K562 (cell line): ENCODE data around the gene ZNF432. TPM values are rescaled to one million over a fixed set of nuclear protein-coding genes. Genes with fewer than 3 reads are reported as not detected.
A peak's percentile ranks its signal among the peaks of the same experiment; 100 is the strongest.

Experiments used
- ATAC-seq: fragments of 200-7000 bp; cut with Tn5 transposase; 3 replicates; pipeline ENCODE4 v1.9.1; 2020; ENCODE audit warnings: moderate library complexity
- BruUV-seq: library from RNA; stranded (reverse); fragments of 400-500 nt; replicated peaks from 2 replicates; lab custom pipeline; 2021; lab: Mats Ljungman, UMichigan
- CTCF ChIA-PET: fragments of 300-600 bp; formaldehyde crosslinking; extraction: SDS; loops from one replicate; lab custom pipeline; 2021; ENCODE audit warnings: low intra/inter-chr PET ratio; lab: Yijun Ruan, JAX
- POLR2A ChIA-PET: fragments of 300-600, 350-650 bp; sonication (Branson Sonifier 250); formaldehyde crosslinking; extraction: SDS; loops from one replicate; lab custom pipeline; 2021; ENCODE audit warnings: antibody characterized with exemption, inconsistent platforms; lab: Yijun Ruan, JAX
- DNase-seq, 4 experiments: peaks; one replicate each; pipeline versions ENCODE4 v3.0.0 to v3.0.0-alpha.2; 2011 to 2018; ENCODE audit warnings: low spot score in 3 of 4, mixed read lengths in 3 of 4; ENCODE audit errors: extremely low read depth in 1 of 4
- FAIRE-seq: peaks from 2 replicates; lab custom pipeline; 2011; peaks lifted over from hg19 to GRCh38; lab: Jason Lieb, UNC
- H2AFZ ChIP-seq: 2 replicates; pipeline ENCODE4 v1.6.0; 2011; ENCODE audit warnings: low read depth, low read length, control low read depth, inconsistent platforms
- H3K27ac ChIP-seq: fragments of 200-600 bp; 3 replicates; pipeline ENCODE4 v1.8.0; 2011; ENCODE audit warnings: low read depth, mild to moderate bottlenecking, control low read depth, inconsistent platforms, low read length, moderate library complexity, mixed read lengths; ENCODE audit errors: extremely low read depth
- H3K27me3 ChIP-seq, 2 experiments: fragments of 300-600 bp in 1 of 2; 2 replicates in 1 of 2; 3 replicates in 1 of 2; pipeline versions ENCODE4 v1.6.0 to v1.8.0; 2011; ENCODE audit warnings: inconsistent platforms in 2 of 2, low read length in 2 of 2, mild to moderate bottlenecking in 1 of 2, mixed read lengths in 1 of 2, moderate library complexity in 1 of 2; ENCODE audit not compliant: control insufficient read depth in 2 of 2, insufficient read depth in 2 of 2
- H3K36me3 ChIP-seq: fragments of 300-600 bp; 3 replicates; pipeline ENCODE4 v1.8.0; 2011; ENCODE audit warnings: mild to moderate bottlenecking, low read length, inconsistent platforms; ENCODE audit not compliant: control insufficient read depth, insufficient read depth
- H3K4me1 ChIP-seq, 2 experiments: fragments of 200-600 bp in 1 of 2; replicated peaks in 1 of 2; 2 replicates in 1 of 2; 3 replicates in 1 of 2; pipeline versions ENCODE4 v1.5.1 to v1.8.0; 2011; ENCODE audit warnings: inconsistent platforms in 2 of 2, low read length in 2 of 2, mild to moderate bottlenecking in 1 of 2, mixed read lengths in 1 of 2, moderate library complexity in 1 of 2; ENCODE audit not compliant: control insufficient read depth in 2 of 2, insufficient read depth in 2 of 2
- H3K4me2 ChIP-seq: 2 replicates; pipeline ENCODE4 v1.6.1; 2011; ENCODE audit warnings: low read length, control low read depth, inconsistent platforms, mixed read lengths; ENCODE audit not compliant: insufficient read depth
- H3K4me3 ChIP-seq: fragments of 200-600 bp; sonication (generic), shearing (Covaris generic); 2 replicates; pipeline ENCODE4 v1.5.1; 2016; ENCODE audit warnings: control low read depth, inconsistent platforms
- H3K79me2 ChIP-seq: fragments of 200-600 bp; 3 replicates; pipeline ENCODE4 v1.8.0; 2011; ENCODE audit warnings: low read length, inconsistent platforms; ENCODE audit not compliant: control insufficient read depth, insufficient read depth
- H3K9ac ChIP-seq, 2 experiments: 2 replicates each; pipeline versions ENCODE4 v1.6.0 to v1.6.1; 2011; ENCODE audit warnings: low read depth in 2 of 2, low read length in 2 of 2, control low read depth in 1 of 2, inconsistent platforms in 1 of 2, mild to moderate bottlenecking in 1 of 2, mixed read lengths in 1 of 2; ENCODE audit not compliant: insufficient read depth in 1 of 2
- H3K9me1 ChIP-seq: one replicate; pipeline ENCODE4 v1.6.0; 2011; ENCODE audit warnings: inconsistent platforms, mild to moderate bottlenecking, low read length, moderate library complexity; ENCODE audit not compliant: control insufficient read depth, insufficient read depth
- H3K9me3 ChIP-seq: replicated peaks from 2 replicates; pipeline ENCODE4 v1.5.1; 2011; ENCODE audit warnings: low read depth, low read length, inconsistent platforms; ENCODE audit not compliant: control insufficient read depth, insufficient read depth
- H4K20me1 ChIP-seq: replicated peaks from 2 replicates; pipeline ENCODE4 v1.6.1; 2011; ENCODE audit warnings: low read length, inconsistent platforms, mixed read lengths; ENCODE audit not compliant: control insufficient read depth, insufficient read depth
- BACH1 ChIP-seq: fragments of 200-800 bp; sonication (Bioruptor generic); IDR thresholded peaks from 2 replicates; pipeline ENCODE4 v1.6.1; 2016; ENCODE audit warnings: missing genetic modification characterization, missing compliant biosample characterization
- CXXC5 ChIP-seq: fragments of 250-450 bp; sonication (Bioruptor Pico); IDR thresholded peaks from 2 replicates; pipeline ENCODE4 v1.8.0; 2022; ENCODE audit warnings: inconsistent platforms, mild to moderate bottlenecking, moderate library complexity
- DDX20 ChIP-seq: fragments of 450-650 bp; IDR thresholded peaks from 2 replicates; pipeline ENCODE4 v1.6.1; 2016; ENCODE audit warnings: missing genetic modification characterization, low read depth, mild to moderate bottlenecking, missing compliant biosample characterization, moderate library complexity
- DMBX1 ChIP-seq: fragments of 250-450 bp; sonication (Bioruptor Pico); IDR thresholded peaks from 2 replicates; pipeline ENCODE4 v1.8.0; 2022; ENCODE audit warnings: inconsistent platforms, mild to moderate bottlenecking, moderate library complexity, borderline replicate concordance
- FOXJ2 ChIP-seq: fragments of 200-800 bp; sonication (Bioruptor generic); IDR thresholded peaks from 2 replicates; pipeline ENCODE4 v1.6.1; 2016; ENCODE audit warnings: missing genetic modification characterization, missing compliant biosample characterization
- SREBF1 ChIP-seq: fragments of 150-350 bp; IDR thresholded peaks from 2 replicates; pipeline ENCODE4 v1.6.1; 2014; ENCODE audit warnings: antibody characterized with exemption, low read depth, low read length, borderline replicate concordance
- TEAD1 ChIP-seq, 2 experiments: fragments of 450-650 bp in 1 of 2; sonication (generic) in 1 of 2; formaldehyde crosslinking; IDR thresholded peaks; 2 replicates each; pipeline versions ENCODE4 v1.4.0 to v1.8.0; 2020 to 2022; ENCODE audit warnings: mild to moderate bottlenecking in 2 of 2, missing genetic modification reagents in 1 of 2
- WGBS: fragments of 100-300 bp; shearing (Covaris generic); methylation state at CpG from one replicate; pipeline ENCODE4 v1.1.6; 2016; ENCODE audit warnings: low coverage, mixed read lengths; ENCODE audit not compliant: insufficient coverage; ENCODE audit errors: missing lambda C conversion rate; 5-methylcytosine and 5-hydroxymethylcytosine counted together
- in situ Hi-C: fragments of 300-500 bp; cut with MboI; formaldehyde crosslinking; loops from 4 replicates; pipeline ENCODE4 v1.15.0; 2018; ENCODE audit warnings: inconsistent platforms, mixed read lengths
- intact Hi-C: fragments of 100-400 bp; cut with micrococcal nuclease; formaldehyde crosslinking; loops from 2 replicates; pipeline ENCODE4 v1.14.2; 2022
- polyA plus RNA-seq, 8 experiments: library from polyadenylated mRNA; depleted of rRNA in 4 of 8; stranded (reverse) in 5 of 8; unstranded in 3 of 8; fragments of >200 nt; fragmentation: Nextera tagmentation in 2 of 8; fragmentation: Illumina TruSeq in 1 of 8; extraction: Ambion mirVana in 2 of 8; extraction: Trizol in 1 of 8; gene quantifications; 2 replicates each; pipeline versions ENCODE4 v1.2.1 to v1.2.3, GENCODE V29; 2011 to 2014; ENCODE audit warnings: inconsistent platforms in 1 of 8, missing spikeins in 1 of 8
- total RNA-seq, 7 experiments: library from RNA; depleted of rRNA in 6 of 7; stranded (reverse); fragments of >200 nt in 6 of 7; fragmentation: Illumina TruSeq in 2 of 7; extraction: Trizol in 2 of 7; gene quantifications; 2 replicates each; pipeline versions ENCODE4 v1.2.1 to v1.2.3, GENCODE V29; 2011 to 2021; ENCODE audit warnings: low replicate concordance in 1 of 7
- TF ChIP-seq, protein P1 (sequence below): sonication (generic); formaldehyde crosslinking; IDR thresholded peaks from 2 replicates; pipeline ENCODE4 v1.8.1; 2023; ENCODE audit warnings: mild to moderate bottlenecking, missing genetic modification reagents

Gene ZNF432
- total and polyA plus RNA-seq, 9 of the 15 experiments (the other 6 are each of a cell fraction or from before 2014, with no cell fraction given) = 2.6 to 6.8 (median 4.0) TPM

DNA sequence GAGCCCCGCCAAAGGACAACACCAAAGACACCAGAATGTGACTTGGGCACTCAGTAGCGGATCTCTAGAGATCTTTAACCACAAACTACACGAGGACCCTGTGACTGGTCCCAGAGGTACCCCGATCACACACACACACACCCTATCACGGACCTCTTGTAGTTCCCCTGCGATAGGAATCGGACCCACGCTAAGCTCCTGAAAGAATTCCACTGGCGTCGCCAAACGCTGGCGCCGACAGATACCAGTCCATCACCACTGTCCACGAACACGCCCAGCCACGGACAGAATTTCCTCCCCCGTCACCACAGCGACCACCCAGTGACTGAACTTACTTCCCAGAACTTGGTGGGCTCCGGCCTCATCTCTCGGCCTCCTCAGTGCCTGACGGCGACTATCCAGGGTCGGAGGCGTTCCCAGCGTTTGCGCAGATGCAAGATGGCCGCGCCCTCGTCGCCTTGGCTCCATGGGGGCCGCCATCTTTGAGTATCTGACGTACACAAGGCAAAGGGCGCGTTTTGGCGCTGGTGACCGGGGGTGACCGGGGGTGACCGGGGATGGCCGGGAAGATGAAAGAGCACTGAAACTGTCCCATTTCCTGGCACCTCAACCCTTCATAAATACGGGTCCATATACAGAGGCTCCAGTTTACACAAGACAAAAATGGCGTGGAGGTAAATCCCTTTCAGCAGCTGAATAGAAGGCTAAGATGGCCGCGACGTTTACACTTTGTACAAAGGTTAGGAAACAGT, 40.7 kb downstream of the ZNF432 start, which contains the start of gene ZNF615 (continued):
- TF ChIP-seq TEAD1 (CRISPR knock-in tag; IDR thresholded peaks at IDR 0.05) (0 out of 4 replicates have a peak, but pooled peaks of 1 of the 2 experiments have one; percentile 18), FOXJ2 (tag) (0 out of 2 replicates have a peak, but pooled peaks have one; percentile 24), CXXC5 (peak; percentile 68), DMBX1 (CRISPR knock-in tag) (peak; percentile 60; the same call in 1 of the 2 replicates), SREBF1 (no peak), BACH1 (tag) (peak; percentile 55; the same call in 1 of the 2 replicates)

DNA sequence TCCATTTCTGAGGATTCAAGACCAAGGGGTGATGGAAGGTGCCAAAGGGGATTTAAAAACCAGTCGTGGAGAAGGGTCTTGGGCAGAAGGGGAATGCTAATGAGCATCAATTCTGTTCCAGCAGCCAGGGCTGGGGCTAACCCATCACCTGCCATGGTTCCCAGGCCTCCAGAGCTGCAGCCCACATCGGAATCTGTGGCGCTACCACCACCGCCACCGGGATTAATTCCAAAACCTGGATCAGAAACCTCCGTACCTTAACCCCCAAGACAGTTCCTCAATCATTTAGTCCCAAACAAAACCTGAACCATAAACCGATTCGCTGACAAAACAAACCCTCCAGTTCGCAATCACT, 41.2 kb downstream of the ZNF432 start:
- H3K27me3 ChIP-seq = no peaks in the 10 kb centered on the region
- no TSS peak for BruUV-seq
- H2AFZ ChIP-seq = peak overlapping the region; percentile 99
- ATAC-seq (peak; percentile 53), DNase-seq (no peak), FAIRE-seq (no peak)
- intact Hi-C loops = no loop called here
- no peaks in the 10 kb centered on the region for H3K9me1 ChIP-seq
- in situ Hi-C loops = no loop called here
- peak overlapping the region; percentile 92 for H3K4me2 ChIP-seq
- peaks cover 14% of the 10 kb centered on the region for H3K9me3 ChIP-seq
- H3K27ac ChIP-seq = peak overlapping the region; percentile 60
- no peaks in the 10 kb centered on the region for H4K20me1 ChIP-seq
- ChIA-PET CTCF (no interaction called here), POLR2A (interaction anchor here (1.1 kb wide), 1 partner anchor 10 kb away, joined by 5 read pairs; no protein-coding TSS in a partner anchor)
- no peak for TF ChIP-seq DDX20 (tag)
- TF ChIP-seq, protein P1, sequence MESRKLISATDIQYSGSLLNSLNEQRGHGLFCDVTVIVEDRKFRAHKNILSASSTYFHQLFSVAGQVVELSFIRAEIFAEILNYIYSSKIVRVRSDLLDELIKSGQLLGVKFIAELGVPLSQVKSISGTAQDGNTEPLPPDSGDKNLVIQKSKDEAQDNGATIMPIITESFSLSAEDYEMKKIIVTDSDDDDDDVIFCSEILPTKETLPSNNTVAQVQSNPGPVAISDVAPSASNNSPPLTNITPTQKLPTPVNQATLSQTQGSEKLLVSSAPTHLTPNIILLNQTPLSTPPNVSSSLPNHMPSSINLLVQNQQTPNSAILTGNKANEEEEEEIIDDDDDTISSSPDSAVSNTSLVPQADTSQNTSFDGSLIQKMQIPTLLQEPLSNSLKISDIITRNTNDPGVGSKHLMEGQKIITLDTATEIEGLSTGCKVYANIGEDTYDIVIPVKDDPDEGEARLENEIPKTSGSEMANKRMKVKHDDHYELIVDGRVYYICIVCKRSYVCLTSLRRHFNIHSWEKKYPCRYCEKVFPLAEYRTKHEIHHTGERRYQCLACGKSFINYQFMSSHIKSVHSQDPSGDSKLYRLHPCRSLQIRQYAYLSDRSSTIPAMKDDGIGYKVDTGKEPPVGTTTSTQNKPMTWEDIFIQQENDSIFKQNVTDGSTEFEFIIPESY (CRISPR knock-in tag) = peak; percentile 6; the same call in 1 of the 2 replicates
- H3K4me1 ChIP-seq = peaks cover 3 to 9% of the 10 kb centered on the region in 2 experiments; a peak in 4 of 5 replicates
- 56% methylated on average over 9 of the region's 9 CpGs for WGBS
- peak overlapping the region; percentile 63 for H3K4me3 ChIP-seq
- H3K9ac ChIP-seq = peak overlapping the region; percentile 79 to 89
- H3K79me2 ChIP-seq = no peaks in the 10 kb centered on the region
- H3K36me3 ChIP-seq = no peaks in the 10 kb centered on the region
